Parathyroid adenoma (tissue), 2 donors: ENCODE results near the gene CEP112.

Source experiments
- H2AFZ ChIP-seq: fragments of 300-600 bp; sonication (generic); one replicate; pipeline ENCODE4 v1.7.0; 2017; ENCODE audit warnings: antibody characterized with exemption, mild to moderate bottlenecking
- H3K27ac ChIP-seq: fragments of 300-600 bp; sonication (generic); one replicate; pipeline ENCODE4 v1.7.0; 2017
- H3K27me3 ChIP-seq: fragments of 300-600 bp; sonication (generic); one replicate; pipeline ENCODE4 v1.7.0; 2017; ENCODE audit warnings: low read length; ENCODE audit not compliant: control insufficient read depth, insufficient read depth
- H3K36me3 ChIP-seq: fragments of 300-600 bp; sonication (generic); one replicate; pipeline ENCODE4 v1.7.0; 2017; ENCODE audit warnings: low read length; ENCODE audit not compliant: control insufficient read depth, insufficient read depth
- H3K4me1 ChIP-seq: fragments of 300-600 bp; sonication (generic); one replicate; pipeline ENCODE4 v1.7.0; 2017; ENCODE audit warnings: control low read depth
- H3K4me2 ChIP-seq: fragments of 300-600 bp; sonication (generic); one replicate; pipeline ENCODE4 v1.7.0; 2017; ENCODE audit warnings: low read length
- H3K4me3 ChIP-seq: fragments of 300-600 bp; sonication (generic); one replicate; pipeline ENCODE4 v1.7.0; 2017; ENCODE audit warnings: low read depth, low read length
- H3K79me2 ChIP-seq: fragments of 300-600 bp; sonication (generic); one replicate; pipeline ENCODE4 v1.7.0; 2017; ENCODE audit warnings: control low read depth
- H3K9ac ChIP-seq: fragments of 300-600 bp; sonication (generic); one replicate; pipeline ENCODE4 v1.7.0; 2017; ENCODE audit warnings: mild to moderate bottlenecking
- H3K9me3 ChIP-seq: fragments of 300-600 bp; sonication (generic); one replicate; pipeline ENCODE4 v1.7.0; 2017; ENCODE audit warnings: low read length; ENCODE audit not compliant: control insufficient read depth
- TF ChIP-seq, protein P1 (sequence below): fragments of 300-600 bp; sonication (generic); IDR thresholded peaks from one replicate; pipeline ENCODE4 v1.7.0; 2017; ENCODE audit warnings: antibody characterized with exemption, mild to moderate bottlenecking
- donor health status: primary hyperparathyroidism.

CEP112 gene

DNA sequence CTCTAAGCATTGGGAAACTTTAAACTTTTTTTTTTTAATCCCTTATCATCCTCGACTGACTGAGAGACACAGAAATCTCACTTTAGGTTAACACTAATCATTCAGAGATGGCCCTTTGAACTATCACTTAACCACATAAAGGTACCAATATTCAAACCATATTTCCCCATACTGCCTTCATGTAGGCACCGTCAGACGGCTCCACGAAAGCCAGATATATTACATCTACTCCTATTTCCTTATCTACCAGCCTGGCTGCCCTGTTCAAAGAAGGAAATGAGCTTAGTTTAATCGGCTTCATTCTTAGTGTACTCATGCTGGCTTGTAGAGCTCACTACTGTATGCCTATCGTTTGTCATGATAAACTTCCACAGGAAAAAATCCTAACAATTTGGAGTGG is 270.9 kb downstream of the CEP112 start:
- Histone ChIP-seq H3K79me2 (no peaks in the 10 kb centered on the region), H3K4me2 (no peak overlapping the region), H3K9me3 (no peaks in the 10 kb centered on the region), H3K4me3 (no peak overlapping the region), H3K9ac (no peak overlapping the region), H3K36me3 (no peaks in the 10 kb centered on the region), H2AFZ (no peak overlapping the region), H3K4me1 (no peaks in the 10 kb centered on the region), H3K27me3 (no peaks in the 10 kb centered on the region), H3K27ac (no peak overlapping the region)
- TF ChIP-seq, protein P1, sequence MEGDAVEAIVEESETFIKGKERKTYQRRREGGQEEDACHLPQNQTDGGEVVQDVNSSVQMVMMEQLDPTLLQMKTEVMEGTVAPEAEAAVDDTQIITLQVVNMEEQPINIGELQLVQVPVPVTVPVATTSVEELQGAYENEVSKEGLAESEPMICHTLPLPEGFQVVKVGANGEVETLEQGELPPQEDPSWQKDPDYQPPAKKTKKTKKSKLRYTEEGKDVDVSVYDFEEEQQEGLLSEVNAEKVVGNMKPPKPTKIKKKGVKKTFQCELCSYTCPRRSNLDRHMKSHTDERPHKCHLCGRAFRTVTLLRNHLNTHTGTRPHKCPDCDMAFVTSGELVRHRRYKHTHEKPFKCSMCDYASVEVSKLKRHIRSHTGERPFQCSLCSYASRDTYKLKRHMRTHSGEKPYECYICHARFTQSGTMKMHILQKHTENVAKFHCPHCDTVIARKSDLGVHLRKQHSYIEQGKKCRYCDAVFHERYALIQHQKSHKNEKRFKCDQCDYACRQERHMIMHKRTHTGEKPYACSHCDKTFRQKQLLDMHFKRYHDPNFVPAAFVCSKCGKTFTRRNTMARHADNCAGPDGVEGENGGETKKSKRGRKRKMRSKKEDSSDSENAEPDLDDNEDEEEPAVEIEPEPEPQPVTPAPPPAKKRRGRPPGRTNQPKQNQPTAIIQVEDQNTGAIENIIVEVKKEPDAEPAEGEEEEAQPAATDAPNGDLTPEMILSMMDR = no peak

DNA sequence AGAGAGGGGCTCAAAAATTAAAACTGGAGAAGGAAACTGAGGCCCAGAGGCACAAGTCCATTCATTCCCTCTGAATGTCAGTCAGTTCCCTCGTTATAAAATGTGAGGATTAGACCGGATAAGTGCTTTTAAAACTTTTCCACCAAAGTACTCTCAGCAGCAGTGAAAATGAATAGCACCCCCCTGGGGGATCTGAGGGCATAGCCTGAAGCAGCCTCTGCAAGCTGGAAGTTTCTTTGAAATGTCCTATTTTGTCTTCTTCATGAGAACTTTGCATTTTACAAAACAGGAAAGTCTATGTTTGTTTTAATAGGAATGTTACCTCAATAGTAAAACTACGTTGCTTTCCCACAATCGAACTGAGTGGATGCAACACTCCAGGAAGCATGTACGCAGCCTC is 273.0 kb downstream of the CEP112 start:
- no peaks in the 10 kb centered on the region for H3K36me3 ChIP-seq
- H3K79me2 ChIP-seq = no peaks in the 10 kb centered on the region
- no peak overlapping the region for H2AFZ ChIP-seq
- no peaks in the 10 kb centered on the region for H3K4me1 ChIP-seq
- H3K9ac ChIP-seq = no peak overlapping the region
- H3K4me2 ChIP-seq = no peak overlapping the region
- no peak overlapping the region for H3K4me3 ChIP-seq
- no peaks in the 10 kb centered on the region for H3K27me3 ChIP-seq
- no peak overlapping the region for H3K27ac ChIP-seq
- no peaks in the 10 kb centered on the region for H3K9me3 ChIP-seq
- TF ChIP-seq, protein P1 = no peak

DNA sequence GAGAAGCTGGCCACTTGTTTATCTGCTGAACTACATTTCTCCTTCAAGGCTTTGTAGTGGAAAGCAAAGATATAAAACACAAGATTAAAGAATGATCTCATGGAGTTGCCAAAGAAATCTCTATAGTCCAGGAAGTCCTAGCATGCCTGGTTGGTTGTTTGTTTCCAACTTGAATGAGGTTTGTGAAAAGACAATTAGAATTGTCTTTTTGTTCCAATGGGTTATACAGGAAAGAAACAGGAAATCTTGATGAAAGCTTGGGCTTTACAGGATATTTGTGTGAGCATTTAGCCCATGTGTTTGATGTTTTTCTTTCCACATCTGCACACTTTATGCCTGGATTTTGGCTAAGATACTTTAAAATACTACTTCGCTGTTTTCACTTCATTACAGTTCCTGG is 273.4 kb downstream of the CEP112 start:
- H3K27me3 ChIP-seq = no peaks in the 10 kb centered on the region
- no peaks in the 10 kb centered on the region for H3K36me3 ChIP-seq
- no peaks in the 10 kb centered on the region for H3K9me3 ChIP-seq
- no peak overlapping the region for H3K9ac ChIP-seq
- no peaks in the 10 kb centered on the region for H3K79me2 ChIP-seq
- no peak overlapping the region for H3K27ac ChIP-seq
- no peak overlapping the region for H2AFZ ChIP-seq
- H3K4me2 ChIP-seq = peak overlapping the region; percentile 24
- TF ChIP-seq, protein P1 = no peak
- no peak overlapping the region for H3K4me3 ChIP-seq
- no peaks in the 10 kb centered on the region for H3K4me1 ChIP-seq

DNA sequence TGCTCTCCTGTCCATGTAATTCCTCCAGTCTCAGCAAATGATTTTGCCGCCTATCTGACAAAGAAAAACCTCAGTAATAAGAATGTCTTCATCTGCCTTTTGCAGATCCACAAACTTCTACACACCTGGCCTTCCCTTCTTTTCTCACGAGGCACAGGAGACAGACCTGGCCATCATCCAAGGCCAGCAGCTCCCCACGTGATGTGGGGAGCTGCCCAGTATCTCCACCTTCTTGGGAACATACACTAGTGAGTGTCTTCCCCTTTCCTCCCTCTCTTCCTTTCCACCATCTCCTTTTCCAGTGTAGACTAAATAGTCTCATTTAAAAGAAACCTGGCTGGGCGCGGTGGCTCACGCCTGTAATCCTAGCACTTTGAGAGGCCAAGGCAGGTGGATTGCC is 274.4 kb downstream of the CEP112 start:
- Histone ChIP-seq H3K4me1 (no peaks in the 10 kb centered on the region), H3K27ac (no peak overlapping the region), H3K4me3 (no peak overlapping the region), H3K79me2 (no peaks in the 10 kb centered on the region), H3K9me3 (no peaks in the 10 kb centered on the region), H3K36me3 (no peaks in the 10 kb centered on the region), H2AFZ (no peak overlapping the region), H3K27me3 (no peaks in the 10 kb centered on the region), H3K9ac (no peak overlapping the region), H3K4me2 (no peak overlapping the region)
- TF ChIP-seq, protein P1 = no peak

DNA sequence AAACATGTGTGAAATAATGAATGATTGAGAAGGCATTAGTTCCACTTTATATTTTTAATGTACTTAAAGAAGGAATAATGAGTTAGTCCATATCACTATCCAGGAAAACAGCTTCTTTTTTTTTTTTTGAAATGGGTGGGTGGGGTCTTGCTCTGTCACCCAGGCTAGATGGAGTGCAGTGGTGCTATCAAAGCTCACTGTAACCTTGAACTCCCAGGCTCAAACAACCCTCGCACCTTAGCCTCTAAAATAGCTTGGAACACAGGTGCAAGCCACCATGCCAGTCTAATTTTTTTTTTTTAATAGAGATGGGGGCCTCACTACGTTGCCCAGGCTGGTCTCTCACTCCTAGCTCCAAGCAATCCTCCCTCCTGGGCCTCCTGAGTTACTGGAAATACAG is 275.5 kb downstream of the CEP112 start:
- no peaks in the 10 kb centered on the region for H3K4me1 ChIP-seq
- no peaks in the 10 kb centered on the region for H3K36me3 ChIP-seq
- H3K4me3 ChIP-seq = no peak overlapping the region
- no peaks in the 10 kb centered on the region for H3K79me2 ChIP-seq
- H3K9ac ChIP-seq = no peak overlapping the region
- H3K27ac ChIP-seq = no peak overlapping the region
- TF ChIP-seq, protein P1 = no peak
- no peak overlapping the region for H2AFZ ChIP-seq
- H3K9me3 ChIP-seq = no peaks in the 10 kb centered on the region
- H3K27me3 ChIP-seq = no peaks in the 10 kb centered on the region
- H3K4me2 ChIP-seq = no peak overlapping the region
